Large intestine (tissue), 3 donors: ENCODE results near the gene WNT1. TPM values are rescaled to one million over a fixed set of nuclear protein-coding genes. Genes with fewer than 3 reads are reported as not detected.

Experiments
- DNase-seq, 2 donors: peaks; one replicate each; pipeline versions ENCODE4 v3.0.0 to v3.0.0-alpha.2; 2013
- H3K27ac ChIP-seq: one replicate; pipeline ENCODE4 v1.5.1; 2013; ENCODE audit warnings: low read length
- H3K27me3 ChIP-seq: 2 replicates; pipeline ENCODE4 v1.6.1; 2013; ENCODE audit warnings: low read length; ENCODE audit not compliant: control insufficient read depth, insufficient read depth
- H3K36me3 ChIP-seq: 2 replicates; pipeline ENCODE4 v1.6.1; 2013; ENCODE audit warnings: low read length; ENCODE audit not compliant: control insufficient read depth, insufficient read depth
- H3K4me1 ChIP-seq: one replicate; pipeline ENCODE4 v1.6.1; 2013; ENCODE audit warnings: low read length; ENCODE audit not compliant: control insufficient read depth, insufficient read depth
- H3K4me3 ChIP-seq: one replicate; pipeline ENCODE4 v1.5.1; 2013; ENCODE audit warnings: low read length
- H3K9me3 ChIP-seq: one replicate; pipeline ENCODE4 v1.6.1; 2013; ENCODE audit warnings: mild to moderate bottlenecking, low read depth, low read length, moderate library complexity; ENCODE audit not compliant: control insufficient read depth
- WGBS: methylation state at CpG from one replicate; pipeline ENCODE4 v1.1.5; 2013; ENCODE audit warnings: low lambda C conversion rate; ENCODE audit not compliant: insufficient coverage; 5-methylcytosine and 5-hydroxymethylcytosine counted together
- polyA plus RNA-seq: library from polyadenylated mRNA; unstranded; fragments of 120-200 nt; gene quantifications from one replicate; pipeline ENCODE4 v1.2.1, GENCODE V29; 2013

The WNT1 gene
- polyA plus RNA-seq, 1 donor, result not detected

DNA sequence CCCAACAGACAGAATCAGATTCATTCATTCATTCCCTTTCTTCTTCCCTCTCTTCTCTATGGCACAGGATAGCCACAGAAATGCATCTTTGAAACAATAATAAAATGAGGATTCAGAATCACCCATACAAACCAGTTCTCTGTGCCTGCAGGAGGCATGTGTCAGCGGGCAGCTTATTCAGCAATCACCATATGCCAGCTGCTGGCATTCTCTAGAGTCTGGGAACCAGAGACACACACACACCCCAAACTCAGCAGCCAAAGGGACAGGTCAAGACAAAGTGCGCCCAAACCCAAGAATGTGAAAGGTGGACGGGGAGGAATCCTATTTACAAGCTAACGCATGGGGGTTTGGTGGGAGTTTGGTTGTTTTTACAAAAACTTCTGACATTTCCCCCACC lies 34.9 kb upstream of the WNT1 start:
- H3K27ac ChIP-seq, result no peak overlapping the region
- no peaks in the 10 kb centered on the region for H3K4me1 ChIP-seq
- no CpG with 5 or more reads among the region's 4 CpGs for WGBS

DNA sequence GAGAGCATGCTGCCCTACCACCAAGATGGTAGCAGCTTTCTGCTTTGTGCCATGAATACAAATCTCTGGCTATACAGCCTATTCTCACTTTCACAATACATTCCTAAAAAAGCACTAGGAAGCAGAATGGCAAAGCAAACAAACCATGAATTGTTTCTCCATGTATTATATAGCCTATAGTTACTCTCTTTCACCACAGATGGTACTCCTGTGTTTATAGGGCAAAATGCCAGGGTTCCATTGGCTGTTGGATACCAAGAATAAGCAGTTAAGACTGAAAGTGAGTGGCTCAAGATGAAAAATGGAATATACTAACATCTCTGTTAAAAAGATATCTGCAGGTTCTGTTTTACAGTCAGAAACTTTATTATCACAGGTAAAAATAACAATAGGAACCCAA lies 31.9 kb upstream of the WNT1 start:
- no peak for DNase-seq
- Histone ChIP-seq H3K4me1 (no peaks in the 10 kb centered on the region), H3K27me3 (no peaks in the 10 kb centered on the region)

More for the DNA sequence above, 34.9 kb upstream of the WNT1 start:
- DNase-seq, result no peak
- H3K9me3 ChIP-seq, result no peaks in the 10 kb centered on the region
- H3K4me3 ChIP-seq, result no peak overlapping the region
- no peaks in the 10 kb centered on the region for H3K27me3 ChIP-seq
- peaks cover 45% of the 10 kb centered on the region for H3K36me3 ChIP-seq

DNA sequence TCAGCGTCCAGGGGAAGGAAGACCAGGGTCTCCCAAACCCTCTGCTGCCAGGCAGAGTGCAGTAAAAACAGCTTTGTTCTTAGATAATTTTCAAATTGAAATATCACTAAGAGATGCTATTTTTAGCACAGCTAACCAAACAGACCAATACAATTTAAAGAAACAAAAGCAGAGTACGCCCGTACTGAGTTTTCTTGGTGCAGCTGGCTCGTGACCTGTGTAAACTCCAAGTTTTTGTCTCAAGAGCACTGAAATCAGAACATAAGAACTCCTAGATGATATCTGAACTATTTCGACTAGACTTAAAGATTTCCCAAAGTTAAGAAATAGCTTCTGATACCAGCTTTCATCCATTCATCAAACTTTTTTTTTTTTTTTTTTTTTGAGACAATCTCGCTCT lies 31.2 kb upstream of the WNT1 start:
- Histone ChIP-seq H3K36me3 (peaks cover 15% of the 10 kb centered on the region), H3K27me3 (no peaks in the 10 kb centered on the region), H3K4me3 (no peak overlapping the region), H3K9me3 (no peaks in the 10 kb centered on the region), H3K27ac (no peak overlapping the region), H3K4me1 (no peaks in the 10 kb centered on the region)
- no peak for DNase-seq
- 40% methylated on average over 1 of the region's 6 CpGs for WGBS

More for the DNA sequence above, 31.9 kb upstream of the WNT1 start:
- no peaks in the 10 kb centered on the region for H3K9me3 ChIP-seq
- no peak overlapping the region for H3K27ac ChIP-seq
- peaks cover 19% of the 10 kb centered on the region for H3K36me3 ChIP-seq
- no peak overlapping the region for H3K4me3 ChIP-seq

DNA sequence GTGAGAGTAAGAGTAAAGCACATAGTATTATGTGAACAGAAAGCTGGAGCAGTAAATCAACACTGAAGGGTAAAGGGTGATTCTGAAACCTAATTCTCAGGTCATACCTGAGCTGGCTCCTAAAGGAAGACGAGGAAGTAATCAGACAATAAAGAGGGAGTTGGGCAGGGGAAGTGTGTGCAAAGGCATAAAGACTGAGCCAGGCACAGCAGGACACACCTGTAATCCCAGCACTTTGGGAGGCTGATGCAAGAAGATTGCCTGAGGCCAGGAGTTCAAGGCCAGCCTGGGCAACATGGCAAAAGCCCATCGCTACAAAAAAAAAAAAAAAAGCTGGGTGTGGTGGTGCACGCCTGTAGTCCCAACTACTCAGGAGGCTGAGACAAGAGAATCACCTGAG lies 30.4 kb upstream of the WNT1 start:
- no peak overlapping the region for H3K27ac ChIP-seq
- H3K4me3 ChIP-seq, result no peak overlapping the region
- peak in 1 of 2 donors; percentile 28 for DNase-seq
- WGBS, result no CpG with 5 or more reads among the region's 3 CpGs
- peaks cover 23% of the 10 kb centered on the region for H3K36me3 ChIP-seq
- H3K9me3 ChIP-seq, result no peaks in the 10 kb centered on the region
- no peaks in the 10 kb centered on the region for H3K4me1 ChIP-seq
- no peaks in the 10 kb centered on the region for H3K27me3 ChIP-seq

DNA sequence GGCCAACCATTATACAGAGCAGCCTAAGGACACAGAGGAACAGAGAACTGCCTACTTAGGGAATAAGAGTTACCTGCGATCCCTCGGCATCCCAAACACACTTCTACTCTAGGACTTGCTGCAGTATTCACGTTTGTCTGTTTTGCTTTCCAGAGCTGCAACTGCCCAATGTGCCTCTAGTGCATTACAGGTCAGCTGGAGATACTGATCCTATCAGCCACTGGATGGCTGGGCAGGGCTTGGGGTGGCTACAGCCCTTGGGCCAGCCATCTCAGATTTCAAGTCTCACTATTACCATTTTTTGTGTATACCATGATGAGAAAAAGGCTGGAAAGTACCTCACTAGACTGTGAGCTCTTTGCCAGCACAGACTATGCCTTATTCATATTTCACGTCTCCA lies 25.4 kb upstream of the WNT1 start:
- H3K9me3 ChIP-seq, result no peaks in the 10 kb centered on the region
- WGBS, result no CpG with 5 or more reads among the region's 4 CpGs
- peaks cover 21% of the 10 kb centered on the region for H3K36me3 ChIP-seq
- no peaks in the 10 kb centered on the region for H3K27me3 ChIP-seq
- H3K27ac ChIP-seq, result no peak overlapping the region
- H3K4me3 ChIP-seq, result no peak overlapping the region
- DNase-seq, result no peak
- H3K4me1 ChIP-seq, result peaks cover 6% of the 10 kb centered on the region

DNA sequence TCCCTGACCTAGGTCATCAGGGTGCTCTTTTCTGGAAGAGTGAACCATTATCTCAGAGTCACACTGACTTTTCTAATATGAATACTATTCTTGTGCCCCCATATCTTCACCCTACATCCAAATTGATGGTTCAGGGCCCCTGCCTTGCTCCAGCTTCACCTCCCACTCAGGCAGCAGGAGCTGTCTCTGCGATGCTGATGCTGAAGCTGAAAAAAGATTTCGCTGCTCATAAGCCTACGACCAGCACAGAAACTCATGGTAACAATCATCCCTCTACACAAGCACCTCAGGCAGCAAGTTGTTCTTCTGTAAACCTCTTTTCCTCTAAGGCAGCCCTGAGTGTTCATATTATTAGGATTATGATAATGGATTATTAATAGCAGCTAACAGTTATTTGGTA lies 24.1 kb upstream of the WNT1 start:
- H3K9me3 ChIP-seq, result no peaks in the 10 kb centered on the region
- DNase-seq, result no peak
- WGBS, result no CpG with 5 or more reads among the region's 3 CpGs
- no peak overlapping the region for H3K27ac ChIP-seq
- H3K4me1 ChIP-seq, result peaks cover 6% of the 10 kb centered on the region
- H3K36me3 ChIP-seq, result peaks cover 21% of the 10 kb centered on the region
- no peaks in the 10 kb centered on the region for H3K27me3 ChIP-seq
- H3K4me3 ChIP-seq, result no peak overlapping the region

DNA sequence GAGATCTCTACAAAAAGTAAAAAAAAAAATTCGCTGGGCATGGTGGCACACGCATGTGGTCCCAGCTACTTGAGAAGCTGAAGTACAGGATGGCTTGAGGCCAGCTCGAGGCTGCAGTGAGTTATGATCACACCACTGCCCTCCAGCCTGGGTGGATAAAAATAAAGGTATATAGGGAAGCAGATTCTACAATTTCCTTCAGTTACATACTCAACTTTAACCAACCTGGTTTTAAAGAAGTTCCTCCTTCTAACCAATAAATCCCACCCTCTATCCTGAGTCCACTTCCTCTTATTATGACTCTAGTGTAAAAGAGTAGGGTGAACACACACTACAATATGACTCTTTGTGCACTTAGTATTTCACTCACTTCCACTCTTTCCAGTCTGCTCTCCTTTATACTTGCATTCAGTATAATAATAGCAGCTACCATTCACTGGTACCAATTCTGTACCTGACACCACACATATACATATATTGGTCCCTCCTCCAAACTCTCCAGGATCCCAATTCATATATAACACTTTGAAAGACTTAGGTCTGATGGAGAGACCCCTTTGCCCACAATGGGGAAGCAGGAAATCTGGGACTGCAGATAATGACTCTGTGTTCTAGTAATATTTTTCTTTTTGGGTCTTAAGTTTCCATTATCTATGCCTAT lies 23.2 kb upstream of the WNT1 start:
- H3K27ac ChIP-seq, result no peak overlapping the region
- no peaks in the 10 kb centered on the region for H3K27me3 ChIP-seq
- WGBS, result no CpG with 5 or more reads among the region's 3 CpGs
- peaks cover 6% of the 10 kb centered on the region for H3K4me1 ChIP-seq
- DNase-seq, result no peak
- no peaks in the 10 kb centered on the region for H3K9me3 ChIP-seq
- no peak overlapping the region for H3K4me3 ChIP-seq
- peaks cover 18% of the 10 kb centered on the region for H3K36me3 ChIP-seq

DNA sequence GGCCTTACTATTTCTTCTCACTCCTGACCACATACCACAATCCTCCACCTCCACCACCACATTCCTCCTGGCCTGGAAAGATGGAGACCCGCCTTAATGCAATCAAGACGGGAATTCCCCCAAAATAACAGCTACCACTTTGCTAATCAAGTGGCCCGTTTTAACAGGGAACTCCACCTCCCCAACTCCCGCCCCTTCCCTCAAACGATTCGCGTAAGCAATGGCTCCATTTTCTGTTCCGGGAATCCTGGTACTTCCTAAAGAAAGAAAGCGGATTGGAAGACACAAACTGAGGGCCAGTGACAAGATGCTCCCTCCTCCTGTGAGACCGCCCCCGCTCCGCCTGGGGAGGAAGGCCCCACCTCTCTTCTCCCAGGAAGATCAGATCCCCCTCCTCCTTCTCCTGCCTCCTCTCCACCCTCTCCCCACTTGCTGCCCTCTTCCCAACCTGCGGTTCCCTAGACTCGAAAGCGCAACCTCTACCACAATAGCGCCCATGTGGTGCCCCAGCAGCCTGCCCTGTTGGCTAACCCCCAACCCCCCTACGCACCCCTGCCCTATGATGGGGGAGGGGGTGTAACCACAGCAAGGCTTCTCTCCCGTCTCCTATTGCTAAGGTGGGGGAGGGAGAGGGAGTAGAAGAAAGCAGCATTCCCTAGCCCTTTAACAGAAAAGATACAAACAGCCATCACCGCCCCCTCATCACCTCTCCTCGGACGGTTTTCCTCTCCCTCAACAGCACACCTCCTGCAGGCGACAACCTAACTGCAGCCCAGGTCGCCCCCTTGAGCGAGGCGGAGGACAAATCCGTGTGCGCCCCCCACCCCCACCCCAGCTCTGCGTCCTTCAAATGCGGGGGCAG lies 21.6 kb upstream of the WNT1 start:
- Histone ChIP-seq H3K36me3 (peaks cover 17% of the 10 kb centered on the region), H3K9me3 (no peaks in the 10 kb centered on the region), H3K27ac (peak overlapping the region; percentile 93), H3K4me3 (peak overlapping the region; percentile 99), H3K4me1 (peaks cover 6% of the 10 kb centered on the region), H3K27me3 (no peaks in the 10 kb centered on the region)
- WGBS, result no CpG with 5 or more reads among the region's 29 CpGs
- DNase-seq, result peak; percentile 87 to 88

DNA sequence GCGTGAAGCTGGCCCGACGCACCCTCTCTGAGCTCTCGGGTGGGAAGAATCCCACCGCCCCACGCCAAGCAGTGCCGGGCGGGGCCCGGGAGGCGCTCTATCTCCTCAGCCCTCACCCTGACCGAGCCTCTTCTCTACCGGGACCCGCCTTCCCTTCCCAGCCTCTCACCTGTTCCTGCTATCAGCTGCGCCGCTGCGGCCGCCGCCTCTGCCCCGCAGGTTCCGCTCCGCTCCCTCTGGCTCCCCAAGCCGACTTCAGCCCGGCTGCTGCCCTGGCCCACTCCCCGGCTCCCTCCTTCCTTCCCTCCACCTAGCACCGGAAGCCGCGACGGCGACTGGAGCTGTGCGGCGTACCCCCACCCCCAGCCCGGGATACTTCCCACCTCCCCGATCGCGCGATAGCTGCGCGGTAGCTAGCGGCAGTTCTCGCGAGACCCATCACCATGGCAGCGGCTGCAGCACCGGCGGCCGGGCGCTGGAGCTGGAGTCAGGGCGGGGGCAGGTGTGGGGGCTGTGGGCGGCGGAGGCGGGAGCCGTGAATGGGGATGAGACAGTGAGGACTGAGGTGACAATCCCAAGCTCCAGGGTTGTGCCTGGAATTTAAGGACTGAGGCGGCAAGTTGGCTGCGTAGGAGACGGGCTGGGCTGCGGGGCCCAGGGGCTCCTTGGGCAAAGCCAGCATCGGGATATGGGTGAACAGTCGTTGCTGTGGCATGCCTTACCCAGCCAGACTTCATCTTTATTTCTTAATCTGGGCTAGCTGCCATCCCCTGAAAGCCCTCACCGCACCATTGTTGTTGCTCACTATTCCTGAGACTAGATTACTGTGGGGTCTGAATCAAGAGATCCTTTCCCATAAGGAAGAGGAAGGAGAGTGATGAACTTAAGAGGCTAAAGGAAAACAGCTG lies 20.7 kb upstream of the WNT1 start, which contains the start of gene ARF3:
ARF3 (minus strand) TSS at position 347 of the 908 bp plus-strand sequence. CDS start 16,392 bp downstream, outside the sequence.
- no CpG with 5 or more reads among the region's 58 CpGs for WGBS

DNA sequence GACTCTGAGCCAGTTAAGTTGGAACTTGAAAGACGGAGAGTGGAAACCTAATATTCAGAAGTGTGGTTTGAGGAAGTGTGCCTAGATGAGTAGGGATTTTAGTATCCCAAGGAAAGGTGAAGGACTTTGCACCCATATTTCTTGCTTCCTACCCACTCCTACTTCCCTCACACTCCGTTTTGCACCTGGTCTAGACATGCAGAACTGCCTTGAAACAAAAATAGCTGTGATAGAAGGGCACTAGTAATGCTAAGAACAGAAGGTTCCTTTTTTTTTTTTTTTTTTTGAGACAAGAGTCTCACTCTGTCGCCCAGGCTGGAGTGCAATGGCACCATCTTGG lies 20.1 kb upstream of the WNT1 start:
- WGBS, result 13% methylated on average over 1 of the region's 3 CpGs
- Histone ChIP-seq H3K36me3 (peaks cover 6% of the 10 kb centered on the region), H3K4me3 (peak overlapping the region; percentile 99), H3K27me3 (no peaks in the 10 kb centered on the region), H3K4me1 (peaks cover 6% of the 10 kb centered on the region), H3K9me3 (no peaks in the 10 kb centered on the region), H3K27ac (peak overlapping the region; percentile 34)
- DNase-seq, result no peak

More for the DNA sequence above, 20.7 kb upstream of the WNT1 start, which contains the start of gene ARF3:
- peak within 1 kb of the TSS; percentile 93 for H3K27ac ChIP-seq
- peak; percentile 95 for DNase-seq
- H3K4me1 ChIP-seq, result peaks cover 6% of the 10 kb centered on the region
- H3K4me3 ChIP-seq, result peak within 1 kb of the TSS; percentile 99
- H3K9me3 ChIP-seq, result no peaks in the 10 kb centered on the region
- no peaks in the 10 kb centered on the region for H3K27me3 ChIP-seq
- H3K36me3 ChIP-seq, result peaks cover 12% of the 10 kb centered on the region
